Brain pericyte (primary cell): ENCODE measurements around the gene PHF14.

ENCODE experiments used
- DNase-seq: peaks from one replicate; pipeline ENCODE4 v3.0.0-alpha.2; 2012; ENCODE audit warnings: low read depth, low spot score

The PHF14 gene

DNA sequence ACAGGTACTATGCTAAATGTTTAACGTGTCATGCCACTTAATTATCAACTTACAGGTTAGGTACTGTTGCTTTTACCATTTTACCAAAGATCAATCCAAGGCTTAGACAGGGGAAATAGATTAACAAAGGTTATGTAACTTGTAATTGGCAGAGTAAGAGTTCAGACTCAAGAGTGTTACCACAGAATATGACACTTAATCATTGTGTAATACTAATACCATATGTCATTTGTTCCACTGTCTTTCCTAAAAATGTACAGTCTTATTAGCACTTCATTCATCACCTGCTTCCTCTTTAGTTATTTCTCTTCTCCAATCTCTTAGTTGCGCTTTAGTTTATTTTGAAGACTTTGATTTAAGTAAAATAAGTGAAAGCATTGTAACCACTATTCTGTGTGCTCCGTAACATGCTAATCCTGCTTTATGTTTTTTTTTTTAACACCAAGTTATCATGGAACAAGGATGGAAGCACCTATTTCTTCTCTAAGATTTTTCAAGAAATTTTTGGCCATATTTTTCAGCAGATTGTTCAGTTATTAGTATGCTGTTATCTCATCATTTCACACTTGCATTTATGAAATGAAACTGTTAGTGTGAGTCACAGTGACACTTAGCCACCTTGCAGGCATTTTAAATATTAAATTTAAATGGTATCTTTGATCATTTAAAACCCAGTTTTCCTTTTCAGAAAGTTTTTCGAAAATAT is 197.3 kb downstream of the PHF14 start:
- no peak for DNase-seq

DNA sequence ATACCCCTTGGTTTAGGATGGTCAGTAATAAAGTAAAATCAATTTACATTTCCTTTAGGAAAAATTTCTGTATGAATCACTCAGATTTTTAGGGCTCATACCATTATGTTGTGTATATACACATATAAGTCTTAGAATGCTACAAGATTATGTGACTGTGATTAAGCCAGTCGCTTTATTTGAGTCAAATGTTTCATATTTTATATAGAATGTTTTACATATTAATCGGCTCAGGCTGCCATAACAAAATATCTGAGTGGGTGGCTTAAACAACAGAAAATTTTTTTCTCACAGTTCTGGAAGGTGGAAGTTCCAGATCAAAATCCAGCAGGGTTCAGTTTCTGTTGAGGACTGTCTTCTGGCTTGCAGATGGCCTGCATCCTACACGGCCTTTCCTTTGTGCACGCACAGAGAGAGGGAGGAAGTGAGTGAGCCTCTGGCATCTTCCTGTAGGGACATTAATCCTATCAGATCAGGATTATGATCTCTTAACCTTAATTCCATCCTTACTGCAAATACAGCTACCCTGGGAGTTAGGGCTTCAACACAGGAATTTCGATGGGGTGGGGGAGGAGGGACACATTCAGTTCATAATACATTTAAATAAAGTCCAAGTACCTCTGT is 198.0 kb downstream of the PHF14 start:
- no peak for DNase-seq

DNA sequence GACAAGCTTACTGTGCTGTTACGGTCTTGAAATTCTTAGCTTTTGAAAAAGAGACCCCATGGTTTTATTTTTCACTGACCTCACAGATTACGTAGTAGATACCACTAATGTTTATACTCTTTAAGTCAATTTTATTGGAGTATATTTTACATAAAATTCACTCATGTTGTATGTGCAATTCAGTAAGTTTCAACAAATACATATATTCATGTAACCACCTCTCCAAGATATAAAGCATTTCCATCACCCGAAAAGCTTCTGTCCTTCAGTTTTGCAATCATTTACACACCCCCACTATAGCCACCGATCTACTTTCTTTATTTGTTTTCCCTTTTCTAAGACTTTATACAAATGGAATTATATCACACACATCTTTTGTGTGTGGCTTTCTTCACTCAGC is 199.2 kb downstream of the PHF14 start:
- no peak for DNase-seq

DNA sequence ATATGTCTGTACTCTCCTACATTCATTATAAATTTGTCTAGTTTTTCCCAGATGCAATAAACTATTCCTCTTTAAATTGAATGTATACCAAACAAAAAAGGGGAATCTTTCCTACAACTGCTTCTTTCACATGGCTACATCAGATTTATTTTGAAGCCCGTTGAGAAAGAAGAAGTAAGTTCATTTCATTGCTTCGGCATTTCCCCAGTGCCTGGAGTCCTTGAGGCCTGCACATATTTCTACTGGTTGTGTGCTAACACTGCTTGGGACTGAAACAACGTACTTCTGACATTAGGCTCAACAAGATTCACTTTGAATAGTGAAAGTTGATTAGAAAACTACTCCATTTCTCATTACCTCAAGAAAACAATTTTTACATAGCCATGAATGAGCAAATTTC is 201.7 kb downstream of the PHF14 start:
- DNase-seq = no peak

DNA sequence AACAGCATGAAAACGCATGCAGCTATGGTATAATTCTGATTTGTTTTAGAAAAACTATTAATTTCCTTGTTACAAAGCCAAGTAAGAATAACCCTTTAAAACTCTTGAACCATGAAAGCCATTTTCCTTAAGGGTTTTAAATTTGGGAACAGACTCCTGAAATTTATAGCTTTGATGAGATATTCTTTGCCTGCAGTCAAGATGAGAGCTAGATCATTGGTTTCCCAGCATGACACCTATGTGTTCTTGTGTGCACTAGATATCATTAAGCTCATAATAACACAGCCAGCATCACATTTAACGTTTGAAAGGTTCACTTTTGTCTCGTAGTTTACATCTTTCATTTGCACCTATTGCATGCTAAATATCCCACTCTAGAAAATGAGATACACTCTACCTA is 202.2 kb downstream of the PHF14 start:
- no peak for DNase-seq

DNA sequence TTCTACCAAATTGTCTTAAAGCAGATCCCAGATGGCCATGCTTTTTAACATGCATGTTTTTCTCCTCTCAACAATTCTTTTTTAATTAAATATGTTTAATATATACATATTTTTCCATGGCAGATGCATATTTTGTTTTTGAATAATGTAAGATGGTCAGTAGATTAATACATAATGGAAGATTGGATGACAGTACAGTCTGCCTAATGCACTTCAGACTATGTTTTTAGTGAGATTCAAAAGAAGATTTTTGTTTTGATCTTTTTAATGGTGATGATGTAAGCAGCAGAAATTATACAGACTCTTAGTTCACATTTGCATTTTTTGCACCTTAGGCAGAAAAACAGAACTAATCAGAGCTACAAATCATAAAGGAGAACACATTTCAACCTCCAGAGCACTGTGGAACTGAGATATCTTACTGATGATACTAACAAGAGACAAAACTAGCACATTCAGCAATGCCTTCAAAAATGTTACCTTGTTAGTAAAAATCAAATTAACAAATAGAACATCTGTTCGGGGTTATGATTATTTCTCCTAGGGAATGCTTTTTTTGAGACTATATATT is 203.4 kb downstream of the PHF14 start:
- DNase-seq = no peak

DNA sequence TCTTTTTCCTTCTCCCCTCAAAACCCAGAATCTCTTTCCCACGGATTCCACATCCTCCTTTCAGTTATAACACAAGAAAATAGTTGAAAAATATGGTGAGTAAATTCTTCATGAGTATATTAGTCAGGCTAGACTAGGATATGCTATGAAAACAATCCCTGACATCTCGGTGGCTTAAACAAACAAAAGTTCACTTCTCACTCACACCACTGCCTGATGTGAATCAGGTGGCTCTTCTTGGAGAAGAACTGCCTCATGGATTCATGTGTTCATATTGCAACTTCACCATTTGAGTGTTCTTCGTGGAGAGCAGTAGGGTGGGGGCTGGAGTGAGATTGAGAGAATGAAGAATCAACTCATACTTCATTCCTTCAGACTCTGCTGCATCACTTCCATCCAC is 204.1 kb downstream of the PHF14 start:
- no peak for DNase-seq

DNA sequence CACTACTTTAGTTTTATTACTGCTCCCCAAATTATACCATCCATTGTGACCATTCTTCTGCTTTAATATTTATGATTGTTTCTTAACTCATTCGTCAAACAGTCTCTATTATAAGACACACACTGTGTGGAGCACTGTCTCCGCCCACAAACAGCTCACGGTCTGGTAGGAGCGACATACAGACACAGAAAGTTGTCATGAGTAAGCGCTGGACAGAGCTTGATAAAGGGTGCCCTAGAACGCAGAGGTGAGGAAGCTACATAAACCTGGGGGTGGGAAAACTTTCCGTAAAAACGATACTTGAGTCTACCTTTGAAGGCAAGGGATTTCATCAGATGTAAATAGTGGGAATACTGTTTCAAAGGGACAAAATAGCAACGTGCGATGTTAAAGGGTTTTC is 207.9 kb downstream of the PHF14 start:
- DNase-seq = no peak

DNA sequence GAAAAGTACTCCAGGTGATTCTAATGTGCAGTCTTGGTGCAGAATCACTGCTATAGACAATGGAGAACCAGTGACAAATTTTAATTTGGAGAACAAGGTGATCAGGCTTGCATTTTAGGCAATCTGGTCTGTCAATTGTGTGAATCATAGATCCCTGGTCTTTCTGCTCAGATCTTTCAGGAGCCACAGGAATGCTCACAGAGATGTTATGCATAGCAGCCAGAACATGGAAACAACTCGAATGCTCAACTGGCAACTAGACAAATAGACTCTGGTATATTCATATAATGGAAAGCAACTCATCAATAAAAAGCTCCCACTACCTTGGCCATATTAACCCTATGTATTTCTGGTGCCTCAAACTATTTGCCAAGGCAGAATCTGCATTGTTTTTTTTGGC is 209.1 kb downstream of the PHF14 start:
- DNase-seq = no peak

DNA sequence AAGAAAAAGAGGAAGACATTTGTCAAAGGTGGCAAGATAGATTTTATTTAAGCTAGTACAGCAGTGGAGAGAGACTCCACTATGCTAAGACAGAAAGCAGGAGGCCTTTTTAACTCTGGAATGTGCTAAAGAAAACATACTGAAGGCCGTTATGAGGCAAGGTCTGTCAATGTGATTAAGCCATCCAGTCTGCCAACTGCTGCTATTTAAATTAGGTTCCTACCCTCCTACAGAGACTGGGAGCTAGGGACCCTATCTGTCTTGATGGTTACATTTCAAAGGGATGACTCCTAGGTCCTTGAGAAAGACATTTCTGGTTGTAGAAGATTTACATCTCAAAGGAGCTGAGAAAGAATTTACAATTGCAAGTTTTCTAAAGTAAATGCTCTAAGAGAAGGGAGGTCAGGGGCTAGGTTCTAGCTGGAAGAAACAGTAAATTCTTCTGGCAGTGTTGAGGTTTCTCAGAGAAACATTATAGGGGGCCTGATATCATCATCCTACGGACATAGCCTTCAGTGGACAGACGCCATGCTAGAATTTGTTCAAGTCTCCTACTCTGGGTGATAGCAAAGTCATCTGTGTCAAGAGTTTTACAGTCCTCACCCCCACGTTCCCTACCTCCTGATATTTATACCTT is 211.6 kb downstream of the PHF14 start:
- DNase-seq = no peak

DNA sequence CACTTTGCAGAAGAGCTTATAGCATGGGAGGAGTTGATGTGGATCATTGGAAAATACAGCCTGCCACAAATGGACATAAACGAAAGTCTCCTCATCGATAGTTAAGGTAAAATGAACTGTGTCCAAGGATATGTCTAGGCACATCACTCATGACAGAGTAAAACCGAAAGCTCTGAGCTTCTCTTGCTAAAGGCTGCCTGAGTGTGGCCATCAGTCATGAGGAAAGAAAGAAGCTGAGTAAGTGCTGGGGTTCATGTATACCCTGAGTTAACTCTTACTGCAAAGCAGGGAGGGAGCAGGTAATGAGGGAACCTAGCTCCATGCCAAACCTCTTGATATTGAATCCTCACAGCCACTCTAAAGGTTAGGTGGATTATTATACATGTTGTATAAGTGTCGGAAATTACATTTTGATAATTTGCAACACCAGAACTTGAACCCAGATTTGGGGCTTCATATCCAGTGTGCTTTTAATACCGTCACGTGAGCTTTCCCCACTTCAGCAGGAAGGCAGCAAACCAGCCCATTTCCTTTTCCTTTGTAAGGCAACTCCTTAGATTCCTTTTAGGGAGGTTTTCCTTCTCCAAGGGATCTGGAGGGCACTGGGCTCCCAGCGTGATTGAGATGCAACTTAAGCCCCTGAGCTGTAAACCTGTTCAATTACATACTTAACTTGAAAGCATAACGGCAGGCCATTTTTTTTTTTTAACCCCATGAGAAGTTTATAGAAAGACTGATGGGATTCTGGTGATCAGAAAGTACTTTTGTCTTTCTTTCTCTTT is 215.0 kb downstream of the PHF14 start:
- DNase-seq = no peak

DNA sequence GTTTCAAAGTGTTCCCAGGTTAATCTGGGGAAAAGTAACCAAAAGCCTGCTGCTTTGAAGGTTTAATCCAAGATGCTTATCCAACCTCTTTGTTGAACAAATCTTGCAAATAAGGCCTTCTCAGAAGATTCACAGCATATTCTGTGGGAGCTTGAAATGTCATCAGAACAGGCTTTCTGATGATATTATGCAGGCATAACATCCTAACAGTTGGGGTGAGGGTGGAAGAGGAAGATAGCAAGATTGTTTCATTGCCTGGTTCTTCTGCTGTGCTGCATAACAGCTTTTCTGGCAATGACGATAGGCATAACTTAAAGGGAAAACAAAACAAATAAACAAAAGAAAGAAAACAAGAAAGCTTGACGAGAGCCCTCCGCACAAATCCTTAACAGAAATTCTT is 217.4 kb downstream of the PHF14 start:
- DNase-seq = no peak

DNA sequence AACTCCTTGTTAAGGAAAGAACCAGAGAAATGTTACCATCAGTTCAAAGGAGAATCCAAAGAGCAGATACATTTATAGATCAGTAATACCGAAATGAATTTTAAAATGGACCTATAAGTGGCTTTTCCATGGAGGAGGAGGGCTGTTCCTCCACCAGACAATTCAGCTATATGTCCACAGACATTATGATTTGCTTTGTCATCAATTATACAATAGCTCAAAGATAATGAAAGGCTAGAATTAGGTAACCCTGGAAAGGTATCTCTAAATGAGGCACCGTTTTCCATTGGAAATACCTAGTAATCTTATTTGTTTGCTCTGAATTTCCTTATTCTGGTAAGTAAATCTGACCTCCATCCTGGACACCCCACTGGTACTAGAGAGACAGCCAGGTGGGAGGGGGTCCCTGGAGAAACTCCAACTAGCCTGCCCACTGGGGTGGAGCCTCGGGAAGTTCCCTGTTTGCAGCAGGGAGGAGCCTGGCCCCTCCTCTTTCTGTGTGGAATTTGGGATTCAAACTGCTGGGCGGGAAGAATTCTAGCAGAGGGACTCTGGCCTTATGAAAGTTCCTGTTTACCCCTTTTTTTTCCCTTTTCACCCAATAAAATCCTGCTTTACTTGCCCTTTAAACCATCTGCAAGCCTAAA is 218.0 kb downstream of the PHF14 start:
- DNase-seq = no peak

DNA sequence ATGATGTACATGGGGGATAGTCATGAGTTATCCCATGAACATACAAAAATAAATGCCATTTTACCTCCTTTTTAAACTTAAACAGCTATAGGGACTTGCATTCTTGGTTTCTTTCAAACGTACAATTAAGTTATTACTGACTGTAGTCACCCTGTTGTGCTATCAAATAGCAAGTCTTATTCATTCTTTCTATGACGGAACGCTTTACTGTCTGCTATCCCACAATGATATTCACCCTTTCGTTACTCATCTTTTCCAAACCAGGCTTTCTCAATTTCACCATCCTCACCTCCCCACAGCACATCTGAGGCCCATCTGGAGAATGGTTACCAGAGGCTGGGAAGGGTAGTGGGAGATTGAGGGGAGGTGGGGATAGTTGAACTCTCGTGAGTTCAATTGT is 218.8 kb downstream of the PHF14 start:
- DNase-seq = no peak

DNA sequence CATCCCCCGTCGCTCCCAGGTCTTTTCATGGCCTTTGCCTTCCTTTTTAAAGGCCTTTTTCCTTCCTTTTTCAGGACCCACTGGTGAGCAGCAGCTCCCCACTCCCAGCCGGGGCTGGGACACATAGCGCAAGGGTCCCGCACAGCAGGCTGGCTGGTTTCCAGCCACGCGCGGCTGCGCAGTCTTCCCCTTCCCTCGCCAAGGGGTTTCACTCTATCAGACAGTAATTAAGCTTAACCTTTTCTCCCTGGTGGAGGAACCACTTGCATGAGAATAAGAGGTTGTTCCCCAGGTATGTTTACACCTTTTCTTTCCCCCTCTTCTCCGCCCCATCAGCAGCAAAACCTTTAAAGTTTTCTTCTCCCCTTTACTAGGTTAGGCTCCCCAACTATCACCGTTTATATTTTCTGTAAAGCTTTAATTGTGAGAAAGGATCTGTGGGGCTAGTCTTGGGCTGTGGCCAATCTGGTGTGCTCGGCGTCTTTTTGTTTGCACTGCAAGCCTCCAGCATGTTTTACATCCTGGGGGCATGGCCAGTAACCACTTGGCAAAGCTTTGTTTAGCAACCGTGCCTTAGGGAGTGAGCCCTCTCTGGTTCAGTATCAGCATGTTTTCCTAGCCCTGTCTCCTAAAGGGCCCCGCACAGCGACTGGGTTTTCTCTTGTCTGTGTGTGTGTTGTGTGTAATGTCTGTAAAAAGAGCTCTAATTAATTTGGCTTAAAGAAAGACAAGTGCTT is 219.6 kb downstream of the PHF14 start:
- no peak for DNase-seq

DNA sequence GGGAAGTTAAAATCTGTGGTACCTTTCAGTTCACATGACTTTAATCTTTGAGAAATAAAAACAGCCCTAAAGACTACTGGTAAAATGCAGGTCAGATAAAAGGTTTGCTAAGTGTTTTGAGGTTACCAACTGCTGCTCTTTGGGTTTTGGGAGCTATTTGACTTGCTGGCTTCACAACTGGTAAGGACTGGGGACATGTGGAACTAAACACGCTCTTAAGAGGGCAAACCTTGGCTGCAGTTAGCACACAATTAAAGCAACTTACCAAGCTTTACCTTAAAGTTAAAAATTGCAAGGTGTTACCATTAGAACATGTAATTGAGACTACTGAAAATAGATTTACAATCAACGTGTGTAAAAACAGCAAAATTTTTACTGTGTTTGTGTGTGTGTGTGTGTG is 220.2 kb downstream of the PHF14 start:
- DNase-seq = no peak

DNA sequence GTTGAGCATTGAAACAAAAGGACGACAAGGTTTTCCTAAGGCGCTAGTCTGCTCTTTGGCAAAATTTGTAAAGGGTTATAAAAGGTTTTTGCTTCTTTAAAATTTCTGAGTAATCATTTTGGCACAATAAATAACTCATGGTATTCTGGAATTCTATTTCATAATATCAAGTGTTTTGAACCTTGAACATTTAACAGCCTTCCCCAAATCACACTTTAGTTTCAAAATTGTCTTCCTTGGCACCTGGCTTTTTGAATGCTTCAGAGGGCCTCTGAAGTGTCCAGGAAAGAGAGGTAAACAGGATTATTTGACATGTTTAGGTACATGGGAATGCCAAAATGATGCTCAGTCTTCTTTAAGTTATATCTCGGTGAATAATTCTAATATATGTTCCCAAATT is 220.8 kb downstream of the PHF14 start:
- no peak for DNase-seq

DNA sequence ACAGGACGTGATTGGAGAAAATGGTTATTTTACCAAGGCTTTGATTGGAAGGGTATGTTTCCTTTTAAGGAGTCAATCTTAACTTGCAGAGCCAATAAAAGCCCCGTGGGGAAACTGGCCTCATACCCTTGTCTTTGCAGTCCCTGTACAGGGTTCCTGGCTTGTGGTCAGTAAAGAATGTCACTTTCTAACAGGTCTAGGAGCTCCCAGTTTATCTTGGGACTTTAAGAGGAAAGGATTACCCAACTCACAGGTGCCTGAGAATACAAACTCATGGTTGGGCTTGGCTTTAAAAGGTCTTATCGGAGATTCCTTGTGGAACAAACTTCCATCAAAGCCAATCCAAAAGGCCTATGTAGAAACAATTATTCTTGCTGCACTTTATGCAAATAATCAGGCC is 221.8 kb downstream of the PHF14 start:
- DNase-seq = no peak

DNA sequence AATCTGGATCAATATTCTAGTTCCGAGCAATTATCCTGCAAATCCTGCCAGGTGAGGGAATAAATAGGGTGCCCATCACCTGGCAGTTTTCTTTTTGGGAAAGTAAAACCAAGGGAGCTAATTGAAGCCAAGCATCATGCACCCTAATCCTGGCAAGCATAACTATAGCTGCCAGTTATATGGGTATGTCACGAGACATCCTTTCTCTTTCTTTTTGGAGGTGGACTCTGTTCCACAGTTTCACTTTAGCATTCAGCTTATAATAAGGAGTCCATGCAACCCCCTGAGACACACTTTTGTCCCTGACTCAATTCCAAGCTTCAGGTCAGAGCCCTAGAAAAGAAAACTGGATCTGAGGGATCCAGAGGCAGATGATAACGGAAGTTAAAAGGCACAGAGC is 222.5 kb downstream of the PHF14 start:
- DNase-seq = no peak

DNA sequence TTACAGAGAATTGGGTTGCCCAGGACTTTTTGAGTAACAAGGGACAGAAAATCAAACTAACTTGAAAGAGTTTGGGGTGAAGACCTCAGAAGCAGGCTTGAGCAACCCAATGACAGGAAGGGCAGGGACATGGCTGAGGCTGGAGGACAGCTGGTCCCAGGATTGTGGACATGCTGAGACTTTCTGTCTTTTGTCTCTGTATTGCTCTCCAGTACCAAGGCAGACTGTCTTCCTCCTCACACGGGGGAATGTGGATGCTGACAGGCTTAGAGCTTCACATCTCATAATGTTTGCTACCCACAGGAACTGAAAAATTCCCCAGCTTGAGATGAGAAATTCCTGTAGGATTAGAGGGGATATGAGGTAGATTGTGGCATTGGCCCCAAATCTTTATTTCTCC is 229.6 kb downstream of the PHF14 start:
- no peak for DNase-seq

DNA sequence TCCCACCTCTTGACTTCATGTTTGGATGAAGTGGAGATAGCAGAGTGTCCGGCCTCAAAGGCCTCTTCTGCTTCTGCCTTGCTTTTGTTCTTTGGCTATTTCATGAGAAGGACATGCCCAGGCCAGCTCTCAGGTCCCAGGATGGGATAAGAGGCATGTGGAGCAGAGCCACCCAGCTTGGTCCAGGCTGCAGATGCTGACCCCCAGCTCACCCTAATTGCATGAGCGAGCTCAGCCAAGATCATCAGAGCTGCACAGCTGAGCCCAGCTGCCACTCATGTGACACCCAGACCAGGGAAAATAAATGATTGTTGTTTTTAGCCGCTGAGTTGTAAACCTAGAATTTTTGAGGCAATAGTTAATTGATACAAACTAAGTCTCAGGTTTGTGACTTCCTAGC is 230.0 kb downstream of the PHF14 start:
- DNase-seq = no peak
